ENCODE data around the gene PAPLN. TPM values are rescaled to one million over a fixed set of nuclear protein-coding genes. Genes with fewer than 3 reads are reported as not detected.

The PAPLN gene
- total and polyA plus RNA-seq, 2 experiments from 2014 or later = 2.8 to 13.2 TPM

GRCh38 chr14:73258845-73259611 lies 21.7 kb downstream of the PAPLN start:
- no peak overlapping the region for H3K27ac Mint-ChIP-seq
- no peak for DNase-seq (ENCODE audit: low spot score)

GRCh38 chr14:73259837-73260236 lies 22.5 kb downstream of the PAPLN start:
- Histone ChIP-seq H3K79me2 (replicated peaks; ENCODE audit: insufficient read depth) (no peaks in the 10 kb centered on the region), H3K27me3 (ENCODE audit: insufficient read depth) (no peaks in the 10 kb centered on the region), H3K9me2 (ENCODE audit: insufficient read depth) (no peaks in the 10 kb centered on the region), H3K4me2 (no peak overlapping the region), H3F3A (replicated peaks; ENCODE audit: low read depth) (no peaks in the 10 kb centered on the region), H4K20me1 (replicated peaks; ENCODE audit: insufficient read depth) (no peaks in the 10 kb centered on the region), H3K4me1 (ENCODE audit: insufficient read depth) (no peaks in the 10 kb centered on the region), H3K27ac (ENCODE audit: low read depth) (no peak overlapping the region), H2AFZ (no peak overlapping the region), H3K4me3 (no peak overlapping the region), H3K36me3 (ENCODE audit: insufficient read depth) (no peaks in the 10 kb centered on the region)
- Mint-ChIP-seq H3K36me3 (ENCODE audit: low read depth) (peaks cover 3% of the 10 kb centered on the region; the same call in 1 of the 3 replicates), H3K27me3 (ENCODE audit: insufficient read depth, low read depth, poor library complexity) (peaks cover 10% of the 10 kb centered on the region), H3K4me3 (no peak overlapping the region), H3K4me1 (no peaks in the 10 kb centered on the region; the same call in 2 of the 3 replicates), H3K27ac (no peak overlapping the region), H3K9me3 (no peaks in the 10 kb centered on the region)
- DNase-seq (ENCODE audit: low spot score) (no peak), ATAC-seq (peak; percentile 11; the same call in 1 of the 3 replicates)
- no peak for TF ChIP-seq ZNF462 (CRISPR knock-in tag; IDR thresholded peaks at IDR 0.05)
- TF ChIP-seq NANOG (IDR thresholded peaks at IDR 0.05; ENCODE audit: borderline replicate concordance) = no peak

More at GRCh38 chr14:73258845-73259611, 21.7 kb downstream of the PAPLN start:
- H3K36me3 ChIP-seq (ENCODE audit: insufficient read depth) = no peaks in the 10 kb centered on the region
- H3F3A ChIP-seq (replicated peaks; ENCODE audit: low read depth) = no peaks in the 10 kb centered on the region
- no peak overlapping the region for H2AFZ ChIP-seq
- H3K27ac ChIP-seq (ENCODE audit: low read depth) = no peak overlapping the region
- no peaks in the 10 kb centered on the region for H3K9me2 ChIP-seq (ENCODE audit: insufficient read depth)
- no peak overlapping the region for H3K4me2 ChIP-seq
- Mint-ChIP-seq H3K4me3 (no peak overlapping the region), H3K27me3 (ENCODE audit: insufficient read depth, low read depth, poor library complexity) (peaks cover 10% of the 10 kb centered on the region), H3K4me1 (no peaks in the 10 kb centered on the region), H3K36me3 (ENCODE audit: low read depth) (no peaks in the 10 kb centered on the region; the same call in 2 of the 3 replicates), H3K9me3 (no peaks in the 10 kb centered on the region)
- H3K4me1 ChIP-seq (ENCODE audit: insufficient read depth) = no peaks in the 10 kb centered on the region
- H3K79me2 ChIP-seq (replicated peaks; ENCODE audit: insufficient read depth) = no peaks in the 10 kb centered on the region
- TF ChIP-seq ZNF114 (CRISPR knock-in tag; IDR thresholded peaks at IDR 0.05) = no peak
- no peak for TF ChIP-seq REST (IDR thresholded peaks at IDR 0.05; ENCODE audit: unreplicated experiment)
- no peaks in the 10 kb centered on the region for H3K27me3 ChIP-seq (ENCODE audit: insufficient read depth)
- no peak overlapping the region for H3K4me3 ChIP-seq
- no peak for ATAC-seq
- H4K20me1 ChIP-seq (replicated peaks; ENCODE audit: insufficient read depth) = no peaks in the 10 kb centered on the region

Measured in GM23338 (cell line).